H1 (cell line): Measurements from ENCODE around the gene ZNF581. TPM values are rescaled to one million over a fixed set of nuclear protein-coding genes. Genes with fewer than 3 reads are reported as not detected.

Experiments used
- CTCF ChIA-PET: fragments of 300-600 bp; sonication (Branson Sonifier 250); formaldehyde crosslinking; loops from one replicate; lab custom pipeline; 2021; ENCODE audit not compliant: partially characterized antibody; lab: Charles Lee
- POLR2A ChIA-PET: fragments of 300-600 bp; sonication (Branson Sonifier 250); formaldehyde crosslinking; loops from one replicate; lab custom pipeline; 2021; ENCODE audit warnings: inconsistent platforms; ENCODE audit not compliant: partially characterized antibody; lab: Charles Lee
- DNase-seq, 2 experiments: peaks; one replicate each; pipeline versions ENCODE4 v3.0.0 to v3.0.0-alpha.2; 2010 to 2022; ENCODE audit warnings: low spot score in 2 of 2, low read depth in 1 of 2, mixed read lengths in 1 of 2
- FAIRE-seq: peaks from 2 replicates; lab custom pipeline; 2011; peaks lifted over from hg19 to GRCh38; lab: Jason Lieb, UNC
- H2AFZ ChIP-seq: 2 replicates; pipeline ENCODE4 v1.8.1; 2012; ENCODE audit warnings: low read length, inconsistent platforms
- H2AK5ac ChIP-seq: 2 replicates; pipeline ENCODE4 v1.6.1; 2013; ENCODE audit warnings: low read depth, low read length
- H2BK120ac ChIP-seq: replicated peaks from 2 replicates; pipeline ENCODE3; 2013; ENCODE audit warnings: low read depth, low read length, inconsistent platforms
- H2BK12ac ChIP-seq: 2 replicates; pipeline ENCODE4 v1.6.1; 2013; ENCODE audit warnings: low read depth, low read length
- H2BK15ac ChIP-seq: 2 replicates; pipeline ENCODE4 v1.6.1; 2013; ENCODE audit warnings: low read length
- H2BK20ac ChIP-seq: 2 replicates; pipeline ENCODE4 v1.6.1; 2013; ENCODE audit warnings: low read length
- H2BK5ac ChIP-seq: 2 replicates; pipeline ENCODE4 v1.6.1; 2013; ENCODE audit warnings: low read depth, low read length
- H3K14ac ChIP-seq: 2 replicates; pipeline ENCODE4 v1.6.1; 2013; ENCODE audit warnings: inconsistent platforms; ENCODE audit not compliant: insufficient read length
- H3K18ac ChIP-seq: 2 replicates; pipeline ENCODE4 v1.6.1; 2013; ENCODE audit warnings: low read length; ENCODE audit errors: extremely low read depth
- H3K23ac ChIP-seq: 2 replicates; pipeline ENCODE4 v1.6.1; 2013; ENCODE audit warnings: inconsistent platforms; ENCODE audit not compliant: insufficient read length
- H3K23me2 ChIP-seq: 2 replicates; pipeline ENCODE4 v1.6.1; 2013; ENCODE audit warnings: low read depth, low read length
- H3K27ac ChIP-seq: 2 replicates; pipeline ENCODE4 v1.6.1; 2011; ENCODE audit warnings: low read depth, low read length, inconsistent platforms
- H3K27me3 ChIP-seq, 4 experiments: replicated peaks in 1 of 4; 1 replicate in 1 of 4; 2 replicates in 3 of 4; pipeline versions ENCODE4 v1.6.1 to v1.8.1; 2011 to 2013; ENCODE audit warnings: low read length in 3 of 4, mild to moderate bottlenecking in 3 of 4, inconsistent platforms in 2 of 4, mixed read lengths in 2 of 4, moderate library complexity in 1 of 4; ENCODE audit not compliant: control insufficient read depth in 3 of 4, insufficient read depth in 3 of 4; ENCODE audit errors: extremely low read depth in 1 of 4
- H3K36me3 ChIP-seq, 4 experiments: 2 replicates each; pipeline versions ENCODE4 v1.6.1 to v1.8.1; 2011 to 2013; ENCODE audit warnings: mild to moderate bottlenecking in 4 of 4, low read length in 3 of 4, moderate library complexity in 2 of 4, control low read depth in 1 of 4, inconsistent platforms in 1 of 4; ENCODE audit not compliant: insufficient read depth in 4 of 4, control insufficient read depth in 2 of 4
- H3K4ac ChIP-seq: replicated peaks from 2 replicates; pipeline ENCODE3; 2013; ENCODE audit warnings: low read length, low read depth, mixed read lengths, inconsistent platforms; ENCODE audit not compliant: insufficient read length
- H3K4me1 ChIP-seq, 4 experiments: replicated peaks in 1 of 4; 1 replicate in 1 of 4; 2 replicates in 3 of 4; pipeline versions ENCODE4 v1.6.1 to v1.8.1; 2011 to 2013; ENCODE audit warnings: low read length in 3 of 4, inconsistent platforms in 2 of 4, mixed read lengths in 1 of 4; ENCODE audit not compliant: insufficient read depth in 4 of 4, control insufficient read depth in 3 of 4
- H3K4me2 ChIP-seq, 2 experiments: 2 replicates each; pipeline versions ENCODE4 v1.6.1 to v1.8.1; 2011 to 2013; ENCODE audit warnings: low read depth in 2 of 2, low read length in 2 of 2, control low read depth in 1 of 2, inconsistent platforms in 1 of 2, mild to moderate bottlenecking in 1 of 2; ENCODE audit not compliant: insufficient read depth in 1 of 2
- H3K4me3 ChIP-seq, 4 experiments: fragments of 200-600, 300-600 bp in 1 of 4; sonication (generic), shearing (Covaris generic), sonication (Bioruptor Twin) in 1 of 4; 2 replicates each; pipeline versions ENCODE4 v1.5.1 to v1.8.1; 2011 to 2016; ENCODE audit warnings: low read length in 4 of 4, low read depth in 3 of 4, control low read depth in 2 of 4, inconsistent platforms in 2 of 4, mild to moderate bottlenecking in 2 of 4, mixed read lengths in 1 of 4, moderate library complexity in 1 of 4; ENCODE audit not compliant: insufficient read depth in 2 of 4; ENCODE audit errors: extremely low read depth in 1 of 4
- H3K56ac ChIP-seq: replicated peaks from 2 replicates; pipeline ENCODE3; 2013; ENCODE audit warnings: low read depth, mild to moderate bottlenecking, mixed read lengths, low read length, inconsistent platforms; ENCODE audit not compliant: insufficient read length
- H3K79me1 ChIP-seq: 2 replicates; pipeline ENCODE4 v1.6.1; 2013; ENCODE audit warnings: low read depth, low read length, control low read depth
- H3K79me2 ChIP-seq, 2 experiments: 2 replicates each; pipeline versions ENCODE4 v1.6.1 to v1.8.1; 2012 to 2013; ENCODE audit warnings: low read length in 2 of 2, mild to moderate bottlenecking in 2 of 2, inconsistent platforms in 1 of 2; ENCODE audit not compliant: insufficient read depth in 2 of 2, control insufficient read depth in 1 of 2
- H3K9ac ChIP-seq, 4 experiments: replicated peaks in 1 of 4; 1 replicate in 1 of 4; 2 replicates in 3 of 4; pipeline versions ENCODE4 v1.6.1 to v1.8.1; 2011 to 2013; ENCODE audit warnings: low read depth in 3 of 4, low read length in 3 of 4, control low read depth in 2 of 4, mild to moderate bottlenecking in 2 of 4, moderate library complexity in 2 of 4, inconsistent platforms in 1 of 4; ENCODE audit errors: extremely low read depth in 1 of 4
- H3K9me3 ChIP-seq, 2 experiments: 2 replicates each; pipeline versions ENCODE4 v1.6.1 to v1.8.1; 2012 to 2013; ENCODE audit warnings: mild to moderate bottlenecking in 2 of 2, moderate library complexity in 2 of 2, control low read depth in 1 of 2, inconsistent platforms in 1 of 2, low read depth in 1 of 2, low read length in 1 of 2, mixed read lengths in 1 of 2; ENCODE audit not compliant: insufficient read depth in 2 of 2
- H4K20me1 ChIP-seq, 2 experiments: replicated peaks in 1 of 2; 2 replicates each; pipeline versions ENCODE3 to v1.8.1; 2011 to 2013; ENCODE audit warnings: inconsistent platforms in 2 of 2, low read length in 2 of 2, mild to moderate bottlenecking in 1 of 2; ENCODE audit not compliant: insufficient read depth in 2 of 2, control insufficient read depth in 1 of 2
- H4K5ac ChIP-seq: 2 replicates; pipeline ENCODE4 v1.6.1; 2013; ENCODE audit warnings: low read length, low read depth, mixed read lengths, inconsistent platforms; ENCODE audit not compliant: insufficient read length
- H4K8ac ChIP-seq: 2 replicates; pipeline ENCODE4 v1.8.0; 2013; ENCODE audit warnings: mild to moderate bottlenecking, moderate library complexity, low read length, inconsistent platforms; ENCODE audit not compliant: insufficient read depth; ENCODE audit errors: extremely low read depth
- H4K91ac ChIP-seq: replicated peaks from 2 replicates; pipeline ENCODE3; 2013; ENCODE audit warnings: low read length, mixed read lengths, inconsistent platforms; ENCODE audit not compliant: insufficient read length
- JUN ChIP-seq: IDR thresholded peaks from 2 replicates; pipeline ENCODE4 v1.6.1; 2011; ENCODE audit warnings: low read depth, mild to moderate bottlenecking, improper control_type of control experiment, low read length
- KDM5A ChIP-seq: fragments of 200-600 bp; IDR thresholded peaks from 2 replicates; pipeline ENCODE4 v1.7.1; 2012; ENCODE audit warnings: mild to moderate bottlenecking, low read length, inconsistent platforms, mixed read lengths
- MAX ChIP-seq: IDR thresholded peaks from 2 replicates; pipeline ENCODE4 v1.6.1; 2012; ENCODE audit warnings: inconsistent platforms
- POLR2A ChIP-seq, 2 experiments: IDR thresholded peaks; 1 replicate in 1 of 2; 2 replicates in 1 of 2; pipeline ENCODE4 v1.6.1; 2011; ENCODE audit warnings: low read depth in 2 of 2, low read length in 2 of 2, mild to moderate bottlenecking in 2 of 2; ENCODE audit errors: control extremely low read depth in 1 of 2
- POLR2AphosphoS5 ChIP-seq: IDR thresholded peaks from 2 replicates; pipeline ENCODE4 v1.6.1; 2011; ENCODE audit warnings: low read depth, low read length
- WGBS, 2 experiments: shearing (Covaris generic) in 1 of 2; methylation state at CpG; one replicate each; pipeline versions ENCODE4 v1.1.6 to v1.1.7; 2013 to 2015; ENCODE audit warnings: low lambda C conversion rate in 2 of 2, mixed read lengths in 2 of 2, inconsistent platforms in 1 of 2, low coverage in 1 of 2, missing lambda C conversion rate in 1 of 2; ENCODE audit not compliant: insufficient replicate concordance in 2 of 2, insufficient coverage in 1 of 2, insufficient read length in 1 of 2; ENCODE audit errors: extremely low coverage in 1 of 2, missing lambda C conversion rate in 1 of 2; 5-methylcytosine and 5-hydroxymethylcytosine counted together
- polyA plus RNA-seq, 7 experiments: library from polyadenylated mRNA; depleted of rRNA in 3 of 7; stranded (reverse) in 5 of 7; unstranded in 2 of 7; fragments of >200 nt in 5 of 7; fragments of 200-250 nt in 2 of 7; gene quantifications; 1 replicate in 5 of 7; 2 replicates in 1 of 7; 4 replicates in 1 of 7; pipeline versions ENCODE4 v1.2.1 to v1.2.3, GENCODE V29; 2011 to 2013; ENCODE audit warnings: missing spikeins in 2 of 7, mixed read lengths in 2 of 7
- total RNA-seq: library from RNA; stranded (reverse); fragmentation: NEBNext Ultra II Directional; extraction: Animal tissue kit (Norgen Biotek cat#: 25700); gene quantifications from 2 replicates; pipeline ENCODE4 v1.2.1, GENCODE V29; 2021
- TF ChIP-seq, protein P1 (sequence below), 3 experiments: IDR thresholded peaks; 1 replicate in 2 of 3; 2 replicates in 1 of 3; pipeline versions ENCODE4 v1.5.1 to v1.6.1; 2011; ENCODE audit warnings: low read length in 3 of 3, mild to moderate bottlenecking in 3 of 3, inconsistent platforms in 2 of 3, low read depth in 1 of 3, moderate library complexity in 1 of 3; ENCODE audit not compliant: insufficient read depth in 1 of 3; ENCODE audit errors: control extremely low read depth in 1 of 3

The ZNF581 gene
- total and polyA plus RNA-seq, 2 of the 8 experiments (the other 6 are each of a cell fraction or from before 2014, with no cell fraction given): 73.0 to 76.1 TPM

GRCh38 chr19:55672418-55672817 lies 29.0 kb downstream of the ZNF581 start:
- H3K4me2 ChIP-seq: no peak overlapping the region
- H3K79me1 ChIP-seq: peaks cover 14% of the 10 kb centered on the region
- peaks cover 23 to 37% of the 10 kb centered on the region in 2 experiments for H4K20me1 ChIP-seq
- peaks cover 18 to 30% (median 23%) of the 10 kb centered on the region in 4 experiments for H3K36me3 ChIP-seq
- no peak overlapping the region for H3K23ac ChIP-seq
- no peak overlapping the region for H4K8ac ChIP-seq
- POLR2A ChIA-PET: interaction anchor here (0.7 to 7.1 kb wide), 3 partner anchors 14 to 32 kb away, joined by 4 to 75 read pairs (median 5); partner anchors contain the start of gene ZNF580
- H2BK20ac ChIP-seq: no peak overlapping the region
- H3K56ac ChIP-seq: no peak overlapping the region
- peaks cover 19 to 64% of the 10 kb centered on the region in 2 experiments for H3K79me2 ChIP-seq
- no peak overlapping the region for H3K14ac ChIP-seq
- no peaks in the 10 kb centered on the region for H3K27me3 ChIP-seq
- H3K9me3 ChIP-seq: no peaks in the 10 kb centered on the region
- H3K27ac ChIP-seq: no peak overlapping the region
- CTCF ChIA-PET: interaction anchor here (1.1 to 2.0 kb wide), 5 partner anchors 10 to 46 kb away, joined by 3 to 19 read pairs (median 7); no protein-coding TSS in a partner anchor
- H3K18ac ChIP-seq: no peak overlapping the region
- no peak overlapping the region for H2BK12ac ChIP-seq
- no peak overlapping the region for H3K4me3 ChIP-seq
- no peak overlapping the region for H3K4ac ChIP-seq
- H4K91ac ChIP-seq: no peak overlapping the region
- no peak overlapping the region for H2BK15ac ChIP-seq
- H2BK120ac ChIP-seq: no peak overlapping the region
- 88% methylated on average over 5 of the region's 5 CpGs; no CpG with 5 or more reads in 1 of the 2 experiments for WGBS, 2 experiments
- no peak overlapping the region for H2AFZ ChIP-seq
- H3K23me2 ChIP-seq: peaks cover 5% of the 10 kb centered on the region; the same call in 1 of the 2 replicates
- H3K9ac ChIP-seq: no peak overlapping the region
- FAIRE-seq: no peak
- no peak overlapping the region for H4K5ac ChIP-seq
- H3K4me1 ChIP-seq: peaks cover 0 to 11% (median 6%) of the 10 kb centered on the region in 4 experiments; a peak in 5 of 7 replicates
- no peak overlapping the region for H2BK5ac ChIP-seq
- DNase-seq: no peak
- no peak overlapping the region for H2AK5ac ChIP-seq
- TF ChIP-seq KDM5A (no peak), MAX (no peak), POLR2A (IDR thresholded peaks at IDR 0.05; ENCODE audit: control extremely low read depth in 1 of 2, low read depth in 2 of 2, low read length in 2 of 2) (no peak), POLR2AphosphoS5 (no peak), JUN (no peak)
- TF ChIP-seq, protein P1, sequence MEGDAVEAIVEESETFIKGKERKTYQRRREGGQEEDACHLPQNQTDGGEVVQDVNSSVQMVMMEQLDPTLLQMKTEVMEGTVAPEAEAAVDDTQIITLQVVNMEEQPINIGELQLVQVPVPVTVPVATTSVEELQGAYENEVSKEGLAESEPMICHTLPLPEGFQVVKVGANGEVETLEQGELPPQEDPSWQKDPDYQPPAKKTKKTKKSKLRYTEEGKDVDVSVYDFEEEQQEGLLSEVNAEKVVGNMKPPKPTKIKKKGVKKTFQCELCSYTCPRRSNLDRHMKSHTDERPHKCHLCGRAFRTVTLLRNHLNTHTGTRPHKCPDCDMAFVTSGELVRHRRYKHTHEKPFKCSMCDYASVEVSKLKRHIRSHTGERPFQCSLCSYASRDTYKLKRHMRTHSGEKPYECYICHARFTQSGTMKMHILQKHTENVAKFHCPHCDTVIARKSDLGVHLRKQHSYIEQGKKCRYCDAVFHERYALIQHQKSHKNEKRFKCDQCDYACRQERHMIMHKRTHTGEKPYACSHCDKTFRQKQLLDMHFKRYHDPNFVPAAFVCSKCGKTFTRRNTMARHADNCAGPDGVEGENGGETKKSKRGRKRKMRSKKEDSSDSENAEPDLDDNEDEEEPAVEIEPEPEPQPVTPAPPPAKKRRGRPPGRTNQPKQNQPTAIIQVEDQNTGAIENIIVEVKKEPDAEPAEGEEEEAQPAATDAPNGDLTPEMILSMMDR (IDR thresholded peaks at IDR 0.05; ENCODE audit: control extremely low read depth in 1 of 3, insufficient read depth in 1 of 3, low read depth in 1 of 3, low read length in 3 of 3): no peak
